ENCODE data around the gene CMTM4. TPM values are rescaled to one million over a fixed set of nuclear protein-coding genes. Genes with fewer than 3 reads are reported as not detected.

CMTM4 gene
- total and polyA plus RNA-seq, 2 of the 8 experiments (the other 6 are each of a cell fraction or from before 2014, with no cell fraction given) = 35.3 to 51.7 TPM

GRCh38 chr16:66604376-66605176 lies 92.0 kb downstream of the CMTM4 start, which contains the start of gene CMTM3:
CMTM3 (plus strand) TSS chr16:66604704; CDS start chr16:66604806, 102 bp downstream.
- Histone ChIP-seq H3K9me3 (ENCODE audit: insufficient read depth in 2 of 2, low read depth in 1 of 2, low read length in 1 of 2) (no peaks in the 10 kb centered on the region), H2AFZ (ENCODE audit: low read length) (peak within 1 kb of the TSS; percentile 98), H3K23me2 (ENCODE audit: low read depth, low read length) (peaks cover 7% of the 10 kb centered on the region), H2BK120ac (replicated peaks; ENCODE audit: low read depth, low read length) (peak within 1 kb of the TSS; percentile 86), H4K91ac (replicated peaks; ENCODE audit: insufficient read length, low read length) (peak within 1 kb of the TSS; percentile 92), H3K79me1 (ENCODE audit: low read depth, low read length) (peaks cover 3% of the 10 kb centered on the region; the same call in 1 of the 2 replicates), H3K4me1 (replicated peaks in 1 of 4; ENCODE audit: control insufficient read depth in 3 of 4, insufficient read depth in 4 of 4, low read length in 3 of 4) (peaks cover 0 to 27% (median 13%) of the 10 kb centered on the region in 4 experiments; a peak in 6 of 7 replicates), H3K18ac (ENCODE audit: extremely low read depth, low read length) (peak within 1 kb of the TSS; percentile 95), H3K27me3 (replicated peaks in 1 of 4; ENCODE audit: control insufficient read depth in 3 of 4, extremely low read depth in 1 of 4, insufficient read depth in 3 of 4, low read length in 3 of 4) (no peaks in the 10 kb centered on the region), H3K56ac (replicated peaks; ENCODE audit: insufficient read length, low read depth, low read length) (peak within 1 kb of the TSS; percentile 77), H2BK15ac (ENCODE audit: low read length) (peak within 1 kb of the TSS; percentile 67), H4K5ac (ENCODE audit: insufficient read length, low read depth, low read length) (peak within 1 kb of the TSS; percentile 88), H3K9ac (replicated peaks in 1 of 4; ENCODE audit: extremely low read depth in 1 of 4, low read depth in 3 of 4, low read length in 3 of 4) (peak within 1 kb of the TSS; percentile 45 to 61 (median 48); a peak in 6 of 7 replicates), H3K4me3 (ENCODE audit: extremely low read depth in 1 of 4, insufficient read depth in 2 of 4, low read depth in 3 of 4, low read length in 4 of 4) (peak within 1 kb of the TSS; percentile 53 to 96 (median 68)), H3K14ac (ENCODE audit: insufficient read length) (peak within 1 kb of the TSS; percentile 79), H2BK20ac (ENCODE audit: low read length) (no peak within 1 kb of the TSS), H3K79me2 (ENCODE audit: control insufficient read depth in 1 of 2, insufficient read depth in 2 of 2, low read length in 2 of 2) (peaks cover 0 to 3% of the 10 kb centered on the region in 2 experiments; a peak in 2 of 4 replicates), H3K23ac (ENCODE audit: insufficient read length) (no peak within 1 kb of the TSS), H3K27ac (ENCODE audit: low read depth, low read length) (peak within 1 kb of the TSS; percentile 66; the same call in 1 of the 2 replicates), H2AK5ac (ENCODE audit: low read depth, low read length) (no peak within 1 kb of the TSS), H2BK12ac (ENCODE audit: low read depth, low read length) (peak within 1 kb of the TSS; percentile 62; the same call in 1 of the 2 replicates), H3K4me2 (ENCODE audit: insufficient read depth in 1 of 2, low read depth in 2 of 2, low read length in 2 of 2) (peak within 1 kb of the TSS; percentile 95 to 99), H3K36me3 (ENCODE audit: control insufficient read depth in 2 of 4, insufficient read depth in 4 of 4, low read length in 3 of 4) (peaks cover 0 to 3% (median under 1%) of the 10 kb centered on the region in 4 experiments; a peak in 1 of 8 replicates), H3K4ac (replicated peaks; ENCODE audit: insufficient read length, low read depth, low read length) (no peak within 1 kb of the TSS), H4K8ac (ENCODE audit: extremely low read depth, insufficient read depth, low read length) (peak within 1 kb of the TSS; percentile 72; the same call in 1 of the 2 replicates), H4K20me1 (replicated peaks in 1 of 2; ENCODE audit: control insufficient read depth in 1 of 2, insufficient read depth in 2 of 2, low read length in 2 of 2) (peaks cover 1 to 11% of the 10 kb centered on the region in 2 experiments), H2BK5ac (ENCODE audit: low read depth, low read length) (peak within 1 kb of the TSS; percentile 94)
- no peak for FAIRE-seq
- ChIA-PET CTCF (ENCODE audit: partially characterized antibody) (interaction anchor here (0.8 to 2.2 kb wide), 9 partner anchors 10 to 134 kb away, joined by 3 to 6 read pairs (median 4); partner anchors contain the start of gene CKLF), POLR2A (ENCODE audit: partially characterized antibody) (interaction anchor here (1.0 to 1.6 kb wide), 7 partner anchors 10 to 176 kb away, joined by 3 to 6 read pairs (median 4); partner anchors contain the start of genes CKLF and TK2)
- DNase-seq (ENCODE audit: low read depth in 1 of 2, low spot score in 2 of 2) = peak in 1 of 2 experiments; percentile 92
- WGBS, 2 experiments (ENCODE audit: extremely low coverage in 1 of 2, insufficient coverage in 1 of 2, insufficient read length in 1 of 2, insufficient replicate concordance in 2 of 2, low coverage in 1 of 2, low lambda C conversion rate in 2 of 2, missing lambda C conversion rate in 1 of 2) = 2% methylated on average over 14 of the region's 96 CpGs; no CpG with 5 or more reads in 1 of the 2 experiments
- TF ChIP-seq RAD21 (IDR thresholded peaks at IDR 0.05 in 1 of 2, conservative IDR thresholded peaks at IDR 0.05 in 1 of 2; ENCODE audit: low read depth in 2 of 2, low read length in 2 of 2) (peak; percentile 38 to 60), CTCF (IDR thresholded peaks at IDR 0.05; ENCODE audit: control extremely low read depth in 1 of 3, insufficient read depth in 1 of 3, low read depth in 1 of 3, low read length in 3 of 3) (peak; percentile 46 to 82 (median 71)), POLR2A (IDR thresholded peaks at IDR 0.05; ENCODE audit: control extremely low read depth in 1 of 2, low read depth in 2 of 2, low read length in 2 of 2) (peak in 1 of 2 experiments; percentile 73; a peak in 1 of 3 replicates), TBP (IDR thresholded peaks at IDR 0.05; ENCODE audit: low read depth, low read length) (0 out of 2 replicates have a peak, but pooled peaks have one; percentile 17), HDAC6 (IDR thresholded peaks at IDR 0.05; ENCODE audit: low read depth, low read length) (no peak), TAF1 (IDR thresholded peaks at IDR 0.05; ENCODE audit: low read depth, low read length) (peak; percentile 41), EGR1 (IDR thresholded peaks at IDR 0.05; ENCODE audit: borderline replicate concordance, low read depth, low read length) (no peak), KDM4A (IDR thresholded peaks at IDR 0.05; ENCODE audit: low read depth, low read length, severe bottlenecking) (peak; percentile 62)

Measured in H1 (cell line).